Nephron progenitor cell (in vitro differentiated cells): ENCODE measurements around the gene DDX18.

Experiments used
- DNase-seq: peaks from one replicate; pipeline ENCODE4 v3.0.0; 2021
- H3K27ac Mint-ChIP-seq: 2 replicates; pipeline ENCODE4 v1.8.0; 2021; ENCODE audit warnings: mild to moderate bottlenecking, moderate library complexity, mixed read lengths
- H3K27me3 Mint-ChIP-seq: 2 replicates; pipeline ENCODE4 v1.8.0; 2021; ENCODE audit warnings: mild to moderate bottlenecking, low read depth, mixed read lengths; ENCODE audit not compliant: poor library complexity
- H3K36me3 Mint-ChIP-seq: 2 replicates; pipeline ENCODE4 v1.8.0; 2021; ENCODE audit warnings: low read depth, mixed read lengths
- H3K4me1 Mint-ChIP-seq: 2 replicates; pipeline ENCODE4 v1.8.0; 2021; ENCODE audit warnings: mixed read lengths
- H3K4me3 Mint-ChIP-seq: 2 replicates; pipeline ENCODE4 v1.8.0; 2021; ENCODE audit warnings: mild to moderate bottlenecking, moderate library complexity, mixed read lengths
- H3K9me3 Mint-ChIP-seq: 2 replicates; pipeline ENCODE4 v1.8.0; 2021; ENCODE audit warnings: mild to moderate bottlenecking, moderate library complexity, mixed read lengths
- TF ChIP-seq, protein P1 (sequence below): fragments of 200-600 bp; sonication (generic); IDR thresholded peaks from 2 replicates; pipeline ENCODE4 v1.5.0; 2021; ENCODE audit warnings: antibody characterized with exemption

Gene DDX18

DNA sequence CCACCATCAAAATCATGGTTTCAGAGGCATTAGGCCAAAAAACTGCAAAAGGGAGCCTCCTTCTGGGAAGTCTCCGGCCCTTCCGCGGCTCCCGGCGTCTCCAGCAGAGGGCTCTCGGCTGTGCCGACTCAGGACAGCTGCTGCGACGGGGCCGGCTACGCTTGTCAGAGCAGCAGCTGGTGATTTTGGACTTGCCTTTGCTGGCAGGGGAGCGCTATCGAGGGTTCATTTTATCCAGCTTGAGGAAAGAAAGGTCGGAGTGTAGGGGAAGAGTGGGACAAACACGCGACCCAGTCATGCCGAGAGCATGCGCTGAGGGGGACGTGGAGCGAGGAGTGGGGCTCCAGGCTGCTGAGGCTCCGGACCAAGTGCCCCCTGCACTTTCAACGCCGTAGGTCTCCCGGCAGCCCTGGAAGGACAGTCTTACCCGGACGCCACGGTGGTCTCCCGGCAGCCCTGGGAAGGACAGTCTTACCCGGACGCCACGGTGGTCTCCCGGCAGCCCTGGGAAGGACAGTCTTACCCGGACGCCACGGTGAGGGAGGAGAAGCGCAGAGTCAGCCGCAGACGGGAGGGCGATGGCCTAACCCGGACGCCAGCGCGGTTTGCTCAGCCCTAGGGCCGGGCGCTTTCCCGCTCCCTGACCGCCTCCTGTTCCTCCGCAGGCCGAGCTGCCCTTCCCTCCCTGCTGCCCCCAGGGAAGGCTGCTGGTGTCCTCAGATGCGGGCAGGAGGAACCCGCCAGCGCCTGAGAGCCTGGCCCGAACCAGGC lies 21.7 kb downstream of the DDX18 start:
- peak overlapping the region; percentile 85 for H3K4me3 Mint-ChIP-seq
- TF ChIP-seq, protein P1, sequence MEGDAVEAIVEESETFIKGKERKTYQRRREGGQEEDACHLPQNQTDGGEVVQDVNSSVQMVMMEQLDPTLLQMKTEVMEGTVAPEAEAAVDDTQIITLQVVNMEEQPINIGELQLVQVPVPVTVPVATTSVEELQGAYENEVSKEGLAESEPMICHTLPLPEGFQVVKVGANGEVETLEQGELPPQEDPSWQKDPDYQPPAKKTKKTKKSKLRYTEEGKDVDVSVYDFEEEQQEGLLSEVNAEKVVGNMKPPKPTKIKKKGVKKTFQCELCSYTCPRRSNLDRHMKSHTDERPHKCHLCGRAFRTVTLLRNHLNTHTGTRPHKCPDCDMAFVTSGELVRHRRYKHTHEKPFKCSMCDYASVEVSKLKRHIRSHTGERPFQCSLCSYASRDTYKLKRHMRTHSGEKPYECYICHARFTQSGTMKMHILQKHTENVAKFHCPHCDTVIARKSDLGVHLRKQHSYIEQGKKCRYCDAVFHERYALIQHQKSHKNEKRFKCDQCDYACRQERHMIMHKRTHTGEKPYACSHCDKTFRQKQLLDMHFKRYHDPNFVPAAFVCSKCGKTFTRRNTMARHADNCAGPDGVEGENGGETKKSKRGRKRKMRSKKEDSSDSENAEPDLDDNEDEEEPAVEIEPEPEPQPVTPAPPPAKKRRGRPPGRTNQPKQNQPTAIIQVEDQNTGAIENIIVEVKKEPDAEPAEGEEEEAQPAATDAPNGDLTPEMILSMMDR, result peak; percentile 75
- H3K36me3 Mint-ChIP-seq, result peaks cover 24% of the 10 kb centered on the region
- H3K4me1 Mint-ChIP-seq, result no peaks in the 10 kb centered on the region
- H3K9me3 Mint-ChIP-seq, result no peaks in the 10 kb centered on the region
- no peak overlapping the region for H3K27ac Mint-ChIP-seq
- peaks cover 18% of the 10 kb centered on the region for H3K27me3 Mint-ChIP-seq
- DNase-seq, result peak; percentile 87

DNA sequence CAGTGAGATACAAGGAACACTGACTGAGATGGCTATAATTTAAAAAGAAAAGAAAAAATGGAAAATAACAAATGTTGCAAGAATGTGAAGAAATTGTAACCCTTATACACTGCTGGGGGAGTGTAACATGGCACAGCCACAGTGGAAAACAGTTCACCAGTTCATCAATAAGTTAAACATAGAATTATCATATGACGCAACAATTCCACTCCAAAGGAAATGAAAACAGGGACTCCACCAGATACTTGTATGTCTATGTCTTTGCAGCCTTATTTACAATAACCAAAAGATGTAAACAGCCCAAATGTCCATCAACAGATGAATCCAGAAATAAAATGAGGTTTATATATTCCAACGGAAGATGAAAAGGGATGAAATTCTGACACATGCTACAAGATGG lies 30.8 kb downstream of the DDX18 start:
- TF ChIP-seq, protein P1, result no peak
- no peak for DNase-seq
- peaks cover 12% of the 10 kb centered on the region for H3K9me3 Mint-ChIP-seq
- peaks cover 28% of the 10 kb centered on the region for H3K27me3 Mint-ChIP-seq
- H3K36me3 Mint-ChIP-seq, result no peaks in the 10 kb centered on the region
- peaks cover 6% of the 10 kb centered on the region for H3K4me1 Mint-ChIP-seq
- no peak overlapping the region for H3K27ac Mint-ChIP-seq
- no peak overlapping the region for H3K4me3 Mint-ChIP-seq

DNA sequence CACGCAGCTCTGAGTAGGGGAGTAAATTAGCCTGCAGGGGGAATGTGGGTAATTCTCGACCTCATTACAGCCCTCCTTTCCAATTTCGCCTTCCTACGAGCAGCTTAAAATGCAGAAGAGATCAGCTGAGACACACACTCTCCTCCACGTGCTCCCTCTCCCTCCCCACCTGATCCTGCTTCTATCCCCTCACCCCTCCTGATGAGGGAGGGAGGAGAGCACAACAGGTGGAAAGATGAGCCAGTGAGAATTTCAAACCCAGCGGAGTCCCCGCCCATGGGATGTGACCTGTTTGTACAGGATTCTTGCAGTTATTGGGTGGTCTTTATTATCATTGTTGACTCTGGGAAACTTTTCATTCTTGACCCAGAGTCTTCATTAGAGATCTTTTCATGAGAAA lies 35.5 kb downstream of the DDX18 start:
- Mint-ChIP-seq H3K9me3 (peaks cover 12% of the 10 kb centered on the region), H3K4me3 (no peak overlapping the region), H3K27ac (no peak overlapping the region), H3K4me1 (peaks cover 6% of the 10 kb centered on the region), H3K36me3 (no peaks in the 10 kb centered on the region), H3K27me3 (peaks cover 47% of the 10 kb centered on the region)
- TF ChIP-seq, protein P1, result no peak
- no peak for DNase-seq

DNA sequence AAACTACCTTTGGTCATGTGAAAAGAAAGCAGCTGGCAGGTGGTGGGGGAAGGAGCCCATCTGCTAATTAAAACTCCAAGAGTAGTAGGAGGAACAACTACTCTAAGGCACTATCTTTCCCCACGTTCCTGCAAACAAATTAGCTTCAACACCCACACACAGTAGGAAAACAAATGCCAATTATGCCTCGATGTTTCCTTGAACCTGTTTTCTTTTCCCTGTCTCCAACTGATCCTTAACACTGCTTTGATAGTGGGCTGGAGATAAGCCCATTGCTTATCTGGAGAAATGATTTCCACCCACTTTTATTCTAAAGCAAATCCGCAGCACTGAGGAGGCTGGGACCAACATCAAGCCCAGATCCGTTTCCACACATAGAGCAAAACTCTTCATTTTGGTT lies 36.0 kb downstream of the DDX18 start:
- TF ChIP-seq, protein P1, result no peak
- H3K36me3 Mint-ChIP-seq, result no peaks in the 10 kb centered on the region
- no peak overlapping the region for H3K4me3 Mint-ChIP-seq
- H3K4me1 Mint-ChIP-seq, result peaks cover 6% of the 10 kb centered on the region
- H3K27me3 Mint-ChIP-seq, result peaks cover 47% of the 10 kb centered on the region
- H3K9me3 Mint-ChIP-seq, result peaks cover 12% of the 10 kb centered on the region
- DNase-seq, result no peak
- no peak overlapping the region for H3K27ac Mint-ChIP-seq

DNA sequence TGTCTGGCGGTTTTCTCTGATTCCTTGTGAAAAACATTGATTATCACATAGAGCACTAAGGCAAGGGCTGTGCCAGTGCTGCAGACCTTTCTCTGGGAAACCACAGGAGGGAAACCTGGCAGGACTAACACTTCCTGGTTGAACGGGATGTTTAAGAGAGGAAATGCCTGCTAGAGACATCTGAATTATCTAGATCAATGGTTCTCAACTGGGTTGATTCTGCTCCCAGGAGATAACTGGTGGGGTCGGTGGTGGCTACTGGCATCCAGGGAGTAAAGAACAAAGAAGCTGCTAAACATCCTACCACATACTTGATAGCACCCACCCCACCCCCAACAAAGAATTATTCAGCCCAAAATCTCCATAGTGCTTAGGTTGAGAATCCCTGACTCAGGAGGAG lies 37.5 kb downstream of the DDX18 start:
- Mint-ChIP-seq H3K36me3 (no peaks in the 10 kb centered on the region), H3K9me3 (peaks cover 16% of the 10 kb centered on the region), H3K27me3 (peaks cover 43% of the 10 kb centered on the region), H3K4me1 (peaks cover 6% of the 10 kb centered on the region), H3K27ac (no peak overlapping the region), H3K4me3 (no peak overlapping the region)
- TF ChIP-seq, protein P1, result no peak
- DNase-seq, result no peak

DNA sequence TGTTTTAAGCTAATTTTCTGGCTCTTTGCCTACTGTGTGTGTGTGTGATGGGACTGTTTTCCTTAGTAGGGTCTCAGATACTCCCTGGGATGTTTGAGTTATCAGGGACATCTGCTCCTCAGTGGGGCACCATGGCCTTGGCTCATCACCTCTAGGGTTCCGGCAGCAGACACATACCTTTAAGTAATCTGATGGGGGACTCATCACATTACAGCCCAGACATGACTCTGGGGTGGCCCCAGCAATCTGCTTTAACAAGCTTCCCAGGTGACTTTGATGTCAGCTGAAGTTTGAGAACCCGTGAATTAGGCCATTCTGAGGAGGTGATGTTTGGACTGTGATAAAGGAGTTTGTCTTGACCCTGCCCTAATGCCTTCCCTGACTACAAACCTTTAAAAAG lies 38.8 kb downstream of the DDX18 start:
- peaks cover 6% of the 10 kb centered on the region for H3K4me1 Mint-ChIP-seq
- H3K27ac Mint-ChIP-seq, result no peak overlapping the region
- peaks cover 39% of the 10 kb centered on the region for H3K27me3 Mint-ChIP-seq
- TF ChIP-seq, protein P1, result no peak
- no peak overlapping the region for H3K4me3 Mint-ChIP-seq
- H3K9me3 Mint-ChIP-seq, result peaks cover 6% of the 10 kb centered on the region
- no peak for DNase-seq
- no peaks in the 10 kb centered on the region for H3K36me3 Mint-ChIP-seq
